Activated T-helper 9 cell treated with anti-CD3 and anti-CD28 coated beads, Interleukin-2, amount 50 U/mL, for 16 hours (primary cell): ENCODE results near the gene MYL11.
"Not testable (repeated sequence)": the region's sequence is repeated elsewhere in the genome, so short reads cannot be mapped to it uniquely, and the experiment has no call there.

Experiments used
- DNase-seq: peaks from one replicate; pipeline ENCODE4 v3.0.0-alpha.2; 2020; ENCODE audit warnings: low read depth

Gene MYL11

GRCh38 chr16:30374538-30374937 lies at the start of gene MYL11:
MYL11 (plus strand) TSS chr16:30374802; CDS start chr16:30374858, 56 bp downstream.
- DNase-seq = no peak

GRCh38 chr16:30334473-30334989 lies 40.1 kb upstream of the MYL11 start:
- DNase-seq = peak; percentile 79

- peak; percentile 79 for DNase-seq
Observed at GRCh38 chr16:30335028-30335597, 39.5 kb upstream of the MYL11 start.

GRCh38 chr16:30335598-30336474 lies 38.8 kb upstream of the MYL11 start:
- DNase-seq = no peak

GRCh38 chr16:30337964-30338357 lies 36.6 kb upstream of the MYL11 start:
- DNase-seq = not testable (repeated sequence)

- DNase-seq = not testable (repeated sequence)
Observed at GRCh38 chr16:30338715-30339114, 35.9 kb upstream of the MYL11 start.

- DNase-seq = no peak
Observed at GRCh38 chr16:30340621-30341020, 34.0 kb upstream of the MYL11 start.

GRCh38 chr16:30341971-30342370 lies 32.6 kb upstream of the MYL11 start:
- DNase-seq = not testable (repeated sequence)

- no peak for DNase-seq
Observed at GRCh38 chr16:30342751-30343490, 31.7 kb upstream of the MYL11 start.

- not testable (repeated sequence) for DNase-seq
Observed at GRCh38 chr16:30343491-30343820, 31.1 kb upstream of the MYL11 start.

- DNase-seq = no peak
Observed at GRCh38 chr16:30346286-30346685, 28.3 kb upstream of the MYL11 start.

GRCh38 chr16:30348113-30348512 lies 26.5 kb upstream of the MYL11 start:
- DNase-seq = no peak

- DNase-seq = no peak
Observed at GRCh38 chr16:30348929-30349328, 25.7 kb upstream of the MYL11 start.

GRCh38 chr16:30349675-30350074 lies 24.9 kb upstream of the MYL11 start:
- DNase-seq = no peak

- no peak for DNase-seq
Observed at GRCh38 chr16:30350134-30350871, 24.3 kb upstream of the MYL11 start.

GRCh38 chr16:30351001-30351441 lies 23.6 kb upstream of the MYL11 start:
- DNase-seq = no peak

GRCh38 chr16:30351586-30352419 lies 22.8 kb upstream of the MYL11 start:
- no peak for DNase-seq

- no peak for DNase-seq
Observed at GRCh38 chr16:30352488-30353401, 21.9 kb upstream of the MYL11 start.

- DNase-seq = no peak
Observed at GRCh38 chr16:30353438-30354129, 21.0 kb upstream of the MYL11 start.
